Sciatic nerve (tissue), 2 donors: ENCODE results near the gene CCDC93. TPM values are rescaled to one million over a fixed set of nuclear protein-coding genes. Genes with fewer than 3 reads are reported as not detected.

Experiments
- ATAC-seq: fragments of 200-7000 bp; cut with Tn5 transposase; one replicate; pipeline ENCODE4 v1.9.1; 2020; ENCODE audit warnings: mild to moderate bottlenecking, moderate library complexity
- DNase-seq: peaks from one replicate; pipeline ENCODE4 v3.0.0-alpha.2; 2020; ENCODE audit warnings: low spot score
- intact Hi-C: fragments of 100-400 bp; cut with DNase I; formaldehyde crosslinking; loops from one replicate; pipeline ENCODE4 v1.14.2; 2022
- total RNA-seq: library from RNA; stranded (reverse); fragmentation: NEBNext Ultra II Directional; extraction: Animal tissue kit (Norgen Biotek cat#: 25700); gene quantifications from one replicate; pipeline ENCODE4 v1.2.1, GENCODE V29; 2021
- donor health status: DM: no; HTN: no; CAD: no.
- donor health status: DM: no; HTN: no; CAD: no.

CCDC93 gene
- total RNA-seq: 44.2 TPM

DNA sequence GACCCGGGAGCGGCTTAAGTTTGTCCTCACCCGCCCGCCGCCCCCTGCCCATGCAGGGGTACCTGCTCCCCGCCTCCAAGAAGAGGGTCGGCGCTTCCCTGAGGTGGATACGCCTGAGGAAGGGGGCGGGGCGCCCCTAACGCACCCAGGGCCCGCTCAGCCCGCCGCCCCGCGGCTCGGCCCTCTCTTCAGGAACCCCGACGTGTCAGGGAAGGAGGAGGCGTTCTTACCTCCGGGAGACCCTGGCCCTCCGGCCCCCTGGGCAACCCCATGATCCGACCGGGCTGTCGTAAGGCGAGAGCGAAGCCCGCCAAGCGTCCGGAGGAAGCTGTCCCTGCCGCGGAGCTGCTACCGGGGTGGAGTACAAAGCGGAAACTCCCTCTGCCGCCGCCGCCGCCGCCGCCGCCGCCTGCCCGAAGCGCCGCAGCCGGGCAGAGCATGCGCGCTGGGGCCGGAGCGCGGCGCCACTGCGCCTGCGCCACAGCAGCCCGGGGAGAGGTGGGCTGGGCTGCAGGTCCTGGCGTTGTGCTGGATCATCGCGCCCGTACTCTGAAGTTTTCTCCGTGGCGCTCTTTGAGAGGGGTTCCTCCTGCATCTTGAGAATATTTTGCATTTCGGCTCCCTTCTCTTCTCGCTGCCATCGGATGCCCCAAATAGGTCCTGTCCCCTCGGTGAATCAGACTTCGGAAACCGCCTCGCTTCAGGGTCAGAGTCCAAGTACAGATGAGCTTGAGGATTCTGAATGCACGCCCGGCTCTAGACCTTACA, at the start of gene CCDC93:
TSS of gene CCDC93 (minus strand) at position 347 of the 768 bp plus-strand sequence. CDS start at position 272, 75 bp downstream.
- DNase-seq: peak; percentile 85
- intact Hi-C loops: no loop called here
- peak; percentile 97 for ATAC-seq

DNA sequence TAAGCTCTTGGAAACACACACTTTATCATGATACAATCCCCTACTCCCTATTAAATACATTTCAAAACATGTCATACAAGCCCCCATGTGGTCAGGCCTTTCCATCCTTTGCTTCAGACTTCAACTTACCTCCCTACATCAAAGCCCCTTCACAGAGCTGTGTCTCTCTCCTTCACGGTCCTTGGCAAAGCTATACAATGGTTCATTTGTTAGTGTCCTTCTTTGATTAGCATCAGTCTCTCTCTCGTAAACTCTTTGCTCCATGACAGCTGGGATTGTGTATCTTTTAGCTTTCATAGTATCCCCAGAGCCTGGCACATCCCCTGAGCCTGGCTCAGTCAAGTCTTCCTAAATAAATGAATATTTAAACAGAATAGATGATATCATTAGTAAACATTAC, 48.8 kb upstream of the CCDC93 start:
- no peak for DNase-seq
- no peak for ATAC-seq
- intact Hi-C loops: loop anchor here (10.0 kb wide), 1 partner anchor 1188 kb away; no protein-coding TSS in a partner anchor

GRCh38 chr2:118062048-118062447, 48.2 kb upstream of the CCDC93 start:
- intact Hi-C loops: loop anchor here (10.0 kb wide), 1 partner anchor 1187 kb away; no protein-coding TSS in a partner anchor
- DNase-seq (no peak), ATAC-seq (peak; percentile 43)

- no peak for DNase-seq
- peak; percentile 72 for ATAC-seq
- intact Hi-C loops: loop anchor here (10.0 kb wide), 1 partner anchor 1187 kb away; no protein-coding TSS in a partner anchor
Measured at GRCh38 chr2:118061135-118061955, 47.5 kb upstream of the CCDC93 start.

DNA sequence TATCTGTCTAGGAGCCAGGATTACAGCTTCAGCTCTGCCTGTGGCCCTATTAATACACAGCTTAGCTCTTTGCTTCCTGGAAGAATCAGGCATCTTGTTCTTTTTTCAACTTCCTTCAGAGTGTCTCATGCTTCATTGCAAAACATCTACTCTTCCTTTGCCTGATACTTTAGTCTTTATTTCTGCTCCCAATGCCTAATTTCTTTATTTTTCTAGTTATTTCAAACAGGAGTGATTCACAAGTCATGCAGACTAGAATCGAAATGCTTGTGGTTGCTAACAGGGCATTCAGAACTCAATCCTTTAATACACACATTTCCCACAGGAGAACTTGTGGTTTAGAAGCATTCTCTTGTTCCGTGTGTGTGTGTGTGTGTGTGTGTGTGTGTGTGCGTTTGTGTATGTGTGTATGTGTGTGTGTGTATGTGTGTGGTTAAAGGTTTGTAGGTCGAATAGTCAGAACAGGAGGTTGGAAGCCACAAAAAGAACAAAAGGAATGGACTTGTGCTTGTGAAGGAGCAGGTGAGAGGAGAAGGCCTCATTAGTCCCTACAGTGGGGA, 46.1 kb upstream of the CCDC93 start:
- intact Hi-C loops: loop anchor here (10.0 kb wide), 1 partner anchor 1185 kb away; no protein-coding TSS in a partner anchor
- DNase-seq: no peak
- ATAC-seq: peak; percentile 76

- DNase-seq: no peak
- intact Hi-C loops: no loop called here
- ATAC-seq: no peak
Measured at GRCh38 chr2:118058951-118059350, 45.1 kb upstream of the CCDC93 start.

DNA sequence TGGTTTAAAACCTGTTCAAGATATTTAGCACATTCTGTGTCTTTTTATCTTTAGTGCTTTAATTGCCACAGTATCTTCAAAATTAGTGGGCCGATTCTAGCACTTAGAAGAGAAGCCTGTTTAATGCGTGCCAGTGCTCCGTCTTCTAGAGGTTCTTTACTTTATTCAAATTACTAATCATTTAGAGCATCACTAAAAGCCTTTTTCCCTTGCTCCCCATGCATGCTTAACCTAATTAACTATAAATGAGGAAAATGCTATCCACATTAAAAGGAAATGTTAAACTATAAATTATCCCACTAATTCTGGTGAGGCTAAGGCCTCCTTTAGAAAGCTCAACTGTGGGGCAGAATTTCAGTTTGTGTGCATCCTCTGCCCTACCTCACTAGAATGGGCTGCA, 42.9 kb upstream of the CCDC93 start:
- no peak for ATAC-seq
- DNase-seq: no peak
- intact Hi-C loops: no loop called here

GRCh38 chr2:118056165-118056534, 42.3 kb upstream of the CCDC93 start:
- intact Hi-C loops: no loop called here
- ATAC-seq (peak; percentile 65), DNase-seq (no peak)

DNA sequence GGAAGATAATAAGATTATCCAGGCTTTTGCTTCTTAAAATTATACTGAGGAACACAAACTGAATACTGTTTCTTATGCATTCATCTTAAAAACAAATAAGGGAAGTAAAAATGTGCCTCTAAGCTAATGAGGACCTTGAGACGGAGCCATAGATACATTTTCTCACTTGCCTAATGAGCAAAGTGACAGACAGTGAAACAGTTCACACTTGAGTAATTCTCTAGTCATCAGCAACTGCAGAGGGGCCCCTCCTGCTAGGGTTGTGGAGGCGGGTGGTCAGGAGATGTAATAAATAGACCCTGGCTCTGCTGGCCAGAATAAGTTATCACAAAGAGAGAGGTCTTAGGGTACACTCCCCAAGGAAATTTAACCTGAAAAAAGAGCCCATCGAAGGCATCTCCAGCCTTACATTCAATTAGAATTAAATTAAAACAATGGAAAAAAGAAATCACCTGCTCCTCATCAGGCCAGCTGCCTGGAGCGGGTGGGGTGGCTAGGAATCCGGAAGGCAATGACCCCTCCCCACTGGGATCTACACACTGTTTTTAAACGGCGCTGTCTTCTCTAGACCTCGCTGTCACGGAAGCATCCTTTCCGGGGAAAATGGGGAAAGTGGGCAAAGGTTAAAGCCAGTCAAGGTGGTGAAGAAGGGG, 41.8 kb upstream of the CCDC93 start:
- ATAC-seq: no peak
- intact Hi-C loops: no loop called here
- no peak for DNase-seq

GRCh38 chr2:118054213-118055008, 40.5 kb upstream of the CCDC93 start:
- no peak for DNase-seq
- intact Hi-C loops: no loop called here
- no peak for ATAC-seq

GRCh38 chr2:118053681-118054080, 39.8 kb upstream of the CCDC93 start:
- DNase-seq (no peak), ATAC-seq (no peak)
- intact Hi-C loops: no loop called here

DNA sequence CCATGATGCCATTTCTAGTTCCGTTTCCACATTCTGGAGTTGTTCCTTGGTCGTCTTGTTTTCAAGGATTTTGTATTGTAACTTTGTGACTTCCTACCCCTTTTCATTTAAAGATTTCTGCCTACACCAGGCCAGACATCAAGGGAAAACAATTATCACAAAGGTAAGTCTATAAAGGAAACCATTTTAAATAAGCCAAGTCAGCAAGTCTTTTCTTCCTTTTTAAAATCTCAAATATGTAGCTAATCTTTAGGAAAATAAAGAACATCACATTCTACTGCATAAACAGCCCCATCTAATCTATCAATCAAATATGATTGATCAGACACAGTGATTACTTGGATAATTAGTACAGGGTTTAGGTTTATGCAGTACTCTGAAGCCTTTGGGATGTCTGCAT, 38.6 kb upstream of the CCDC93 start:
- ATAC-seq (no peak), DNase-seq (no peak)
- intact Hi-C loops: no loop called here

DNA sequence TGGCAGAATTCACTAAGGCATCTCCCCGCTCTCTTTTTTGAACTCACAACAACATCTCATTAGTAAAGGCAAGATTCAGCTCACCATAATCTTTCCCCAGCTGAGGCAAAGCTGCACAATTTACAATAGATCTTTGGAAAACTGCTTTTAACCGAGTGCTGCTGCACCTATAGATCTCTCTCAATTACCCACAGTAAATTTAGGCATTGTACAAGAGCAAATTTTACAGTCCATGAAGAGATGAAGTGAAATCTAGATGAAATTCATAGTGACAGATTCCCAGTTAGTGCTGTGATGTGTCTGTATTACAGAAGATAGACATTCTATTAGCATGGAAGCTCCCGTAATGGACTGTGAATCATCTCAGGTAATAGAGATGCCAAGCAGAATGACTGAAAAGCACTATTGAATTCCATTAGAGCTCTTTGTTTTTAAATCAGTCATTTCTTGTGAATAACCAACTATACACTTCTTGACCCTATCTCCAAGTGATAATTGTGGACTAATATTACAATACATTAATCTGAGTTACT, 38.0 kb upstream of the CCDC93 start:
- intact Hi-C loops: no loop called here
- ATAC-seq (no peak), DNase-seq (no peak)

DNA sequence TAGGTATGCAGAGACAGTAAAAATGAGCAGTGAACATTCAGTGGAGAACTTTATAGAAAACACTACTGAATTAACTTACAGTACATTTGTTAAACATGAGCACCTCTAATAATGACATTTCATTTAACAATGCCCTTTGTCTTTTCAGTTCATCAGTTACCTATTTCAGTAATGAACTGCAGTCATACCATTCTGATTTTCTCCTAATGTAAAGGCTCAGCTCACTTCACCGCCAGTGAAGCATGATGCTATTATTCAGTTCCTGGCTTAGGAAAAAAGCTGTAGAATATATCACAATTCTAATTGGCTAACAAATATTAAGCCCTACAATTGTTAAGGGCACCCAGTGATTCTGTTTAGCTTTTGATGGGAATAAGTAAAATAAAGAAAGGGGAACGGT, 37.1 kb upstream of the CCDC93 start:
- ATAC-seq: no peak
- no peak for DNase-seq
- intact Hi-C loops: no loop called here

DNA sequence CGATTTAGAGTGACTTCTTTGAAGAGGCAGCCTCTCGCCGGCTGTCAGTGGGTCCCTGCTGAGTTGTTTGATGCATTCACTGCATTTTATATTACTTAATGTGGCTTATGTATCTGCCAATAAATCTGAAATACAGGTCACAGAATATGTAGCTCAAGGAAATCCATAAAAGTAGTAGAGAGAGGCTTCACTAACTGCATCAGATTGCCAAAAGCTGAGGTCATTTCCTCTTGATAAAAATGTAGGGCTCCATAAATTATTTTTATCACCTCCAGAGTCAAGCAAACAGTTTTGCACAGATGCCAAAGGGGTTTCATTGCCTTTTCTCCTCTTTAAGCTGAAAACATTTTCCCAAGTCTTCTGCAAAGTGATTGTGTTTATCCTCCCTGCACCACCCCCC, 36.5 kb upstream of the CCDC93 start:
- intact Hi-C loops: no loop called here
- DNase-seq: no peak
- ATAC-seq: no peak

DNA sequence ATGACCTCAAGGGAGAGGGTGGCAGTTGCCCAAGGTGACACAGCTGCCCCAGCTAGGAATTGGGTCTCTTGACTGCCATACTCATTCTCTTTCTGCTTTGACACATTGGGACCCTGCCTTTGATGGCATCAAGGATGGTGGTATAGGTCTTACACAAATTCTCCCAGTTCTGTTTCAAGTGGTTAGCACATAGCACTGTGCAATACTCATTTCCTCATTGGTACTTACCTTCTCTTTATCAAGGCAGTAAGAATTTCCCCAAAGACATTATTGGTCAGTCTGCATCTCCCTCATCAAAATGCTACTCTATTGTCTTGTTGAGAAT, 35.9 kb upstream of the CCDC93 start:
- intact Hi-C loops: loop anchor here (5.0 kb wide), 1 partner anchor 808 kb away; no protein-coding TSS in a partner anchor
- no peak for DNase-seq
- ATAC-seq: no peak

DNA sequence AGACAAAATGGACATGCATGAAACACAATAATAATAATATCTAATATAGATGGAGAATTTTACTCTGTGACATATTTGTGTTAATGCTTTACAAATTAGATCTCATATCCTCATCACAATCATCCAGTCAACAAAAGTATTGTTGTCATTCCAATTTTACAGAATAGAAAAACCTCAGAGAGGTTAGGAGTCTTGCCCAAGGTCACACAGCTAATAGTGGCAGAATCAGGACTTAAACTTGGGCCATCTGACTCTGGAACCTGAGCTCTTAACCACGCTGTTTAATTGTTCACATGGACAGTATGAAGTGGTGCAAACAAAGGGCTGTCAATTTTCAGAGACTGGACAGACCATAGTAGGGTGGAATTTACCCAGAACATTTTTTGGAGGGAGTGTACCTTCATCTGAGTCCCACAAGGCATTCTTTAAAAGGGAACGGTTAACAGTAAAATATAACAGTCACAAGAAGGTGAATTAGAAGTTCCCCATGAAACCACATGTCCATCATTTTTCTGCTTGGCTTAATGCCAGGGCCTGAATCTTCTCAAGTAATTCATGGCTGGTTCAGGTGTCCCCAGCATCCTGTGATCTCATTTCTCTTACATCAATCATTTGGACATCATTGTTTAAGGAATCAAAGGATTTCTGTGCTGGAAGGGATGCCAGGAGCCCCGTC, 35.4 kb upstream of the CCDC93 start:
- no peak for DNase-seq

GRCh38 chr2:118048401-118048800, 34.5 kb upstream of the CCDC93 start:
- no peak for DNase-seq
- ATAC-seq: no peak
- intact Hi-C loops: loop anchor here (5.0 kb wide), 1 partner anchor 809 kb away; no protein-coding TSS in a partner anchor

More for the DNA sequence above, 35.4 kb upstream of the CCDC93 start:
- intact Hi-C loops: loop anchor here (5.0 kb wide), 1 partner anchor 808 kb away; no protein-coding TSS in a partner anchor
- no peak for ATAC-seq
